GM23338 (cell line): ENCODE data around the gene MVB12B.

Experiments used
- CTCF ChIP-seq, 2 experiments: fragments of 200-600 bp in 1 of 2; sonication (generic) in 1 of 2; conservative IDR thresholded peaks; 2 replicates each; pipeline versions ENCODE4 v1.5.1 to v1.6.1; 2016 to 2017; ENCODE audit warnings: antibody characterized with exemption in 2 of 2, low read depth in 2 of 2, mild to moderate bottlenecking in 2 of 2, moderate library complexity in 1 of 2
- JUNB ChIP-seq: IDR thresholded peaks from one replicate; pipeline ENCODE4 v1.6.1; 2016; ENCODE audit warnings: antibody characterized with exemption; ENCODE audit not compliant: unreplicated experiment
- POLR2AphosphoS5 ChIP-seq: IDR thresholded peaks from 2 replicates; pipeline ENCODE4 v1.6.1; 2016; ENCODE audit warnings: antibody characterized with exemption, low read depth
- REST ChIP-seq: IDR thresholded peaks from one replicate; pipeline ENCODE4 v1.6.1; 2018; ENCODE audit warnings: antibody characterized with exemption; ENCODE audit not compliant: unreplicated experiment

- no peak for TF ChIP-seq CTCF (conservative IDR thresholded peaks at IDR 0.05; ENCODE audit: low read depth in 2 of 2)
- TF ChIP-seq REST, result no peak
- TF ChIP-seq POLR2AphosphoS5, result no peak
- no peak for TF ChIP-seq JUNB
Measured at GRCh38 chr9:126363847-126364671, 37.4 kb downstream of the MVB12B start.
